HT-29 (cell line): Measurements from ENCODE around the gene SDK1. TPM values are rescaled to one million over a fixed set of nuclear protein-coding genes. Genes with fewer than 3 reads are reported as not detected.
A peak's percentile ranks its signal among the peaks of the same experiment; 100 is the strongest.

Experiments used
- DNase-seq: peaks from one replicate; pipeline ENCODE4 v3.0.0-alpha.2; 2015; ENCODE audit warnings: low spot score
- total RNA-seq: library from RNA; depleted of rRNA; stranded (reverse); fragments of >200 nt; shearing (Covaris generic); gene quantifications from 2 replicates; pipeline ENCODE4 v1.2.3, GENCODE V29; 2014

The SDK1 gene
- total RNA-seq, 1 experiment from 2014 or later: not detected

- DNase-seq: no peak
These were observed 848.2 kb downstream of the SDK1 start for GRCh38 chr7:4149236-4149635.

GRCh38 chr7:4149645-4150044 lies 848.6 kb downstream of the SDK1 start:
- DNase-seq: no peak

GRCh38 chr7:4150731-4151130 lies 849.7 kb downstream of the SDK1 start:
- no peak for DNase-seq

- DNase-seq: no peak
These were observed 850.5 kb downstream of the SDK1 start for GRCh38 chr7:4151524-4151923.

- DNase-seq: no peak
These were observed 851.0 kb downstream of the SDK1 start for GRCh38 chr7:4151926-4152549.

- no peak for DNase-seq
These were observed 854.0 kb downstream of the SDK1 start for GRCh38 chr7:4154882-4155535.

- DNase-seq: no peak
These were observed 855.1 kb downstream of the SDK1 start for GRCh38 chr7:4156190-4156589.

GRCh38 chr7:4157651-4158050 lies 856.6 kb downstream of the SDK1 start:
- no peak for DNase-seq

GRCh38 chr7:4158441-4159153 lies 857.5 kb downstream of the SDK1 start:
- DNase-seq: no peak

GRCh38 chr7:4159154-4159501 lies 858.1 kb downstream of the SDK1 start:
- DNase-seq: no peak

GRCh38 chr7:4159761-4160554 lies 858.9 kb downstream of the SDK1 start:
- DNase-seq: no peak

GRCh38 chr7:4162884-4163564 lies 862.0 kb downstream of the SDK1 start:
- no peak for DNase-seq

GRCh38 chr7:4163565-4164203 lies 862.6 kb downstream of the SDK1 start:
- no peak for DNase-seq

GRCh38 chr7:4164556-4164955 lies 863.5 kb downstream of the SDK1 start:
- peak; percentile 27 for DNase-seq

GRCh38 chr7:4166340-4166739 lies 865.3 kb downstream of the SDK1 start:
- DNase-seq: no peak

GRCh38 chr7:4166807-4167206 lies 865.8 kb downstream of the SDK1 start:
- no peak for DNase-seq

- no peak for DNase-seq
These were observed 866.4 kb downstream of the SDK1 start for GRCh38 chr7:4167385-4167910.

- no peak for DNase-seq
These were observed 867.0 kb downstream of the SDK1 start for GRCh38 chr7:4168041-4168440.

GRCh38 chr7:4168541-4168940 lies 867.5 kb downstream of the SDK1 start:
- no peak for DNase-seq

- peak; percentile 10 for DNase-seq
These were observed 868.4 kb downstream of the SDK1 start for GRCh38 chr7:4169455-4169854.
